Neural cell (in vitro differentiated cells): ENCODE data around the gene ORAI1.

ENCODE experiments used
- EZH2 ChIP-seq: fragments of 200-600, 300-800 bp; shearing (Covaris generic), sonication (generic); IDR thresholded peaks from 2 replicates; pipeline ENCODE4 v1.6.1; 2014; ENCODE audit warnings: antibody characterized with exemption, low read length, borderline replicate concordance, mild to moderate bottlenecking; ENCODE audit not compliant: insufficient read depth, poor library complexity, severe bottlenecking
- RAD21 ChIP-seq: fragments of 450-650 bp; conservative IDR thresholded peaks from 2 replicates; pipeline ENCODE4 v1.6.1; 2014; ENCODE audit warnings: antibody characterized with exemption, mild to moderate bottlenecking, moderate library complexity
- TAF1 ChIP-seq: IDR thresholded peaks from 2 replicates; pipeline ENCODE4 v1.6.1; 2012; ENCODE audit warnings: low read depth
- TF ChIP-seq, protein P1 (sequence below): fragments of 450-650 bp; IDR thresholded peaks from 2 replicates; pipeline ENCODE4 v1.5.1; 2014; ENCODE audit warnings: antibody characterized with exemption, mild to moderate bottlenecking, moderate library complexity; ENCODE audit not compliant: poor library complexity, severe bottlenecking

DNA sequence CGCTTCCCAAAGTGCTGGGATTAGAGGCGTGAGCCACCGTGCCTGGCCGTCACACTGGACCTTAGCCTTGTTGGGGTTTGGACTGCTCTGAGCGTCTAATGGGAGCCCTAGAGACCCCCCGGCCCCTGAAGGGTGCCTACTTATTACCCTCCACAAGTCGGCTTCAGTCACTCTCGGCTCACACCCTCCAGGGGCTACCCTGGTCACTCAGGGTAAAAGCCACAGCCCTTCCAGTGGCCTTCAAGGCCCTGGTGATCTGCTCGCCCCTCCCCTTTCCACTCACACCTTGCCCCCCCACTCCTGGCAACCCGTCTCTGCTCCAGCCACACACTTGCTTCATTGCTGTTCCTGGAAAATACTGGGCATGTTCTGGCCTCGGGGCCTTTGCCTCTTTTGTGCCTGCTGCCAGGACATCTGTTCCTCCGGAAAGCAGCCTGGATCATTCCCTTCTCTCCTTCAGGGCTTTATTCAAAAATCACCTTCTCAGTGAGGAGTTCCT lies 46.7 kb downstream of the ORAI1 start:
- TF ChIP-seq, protein P1, sequence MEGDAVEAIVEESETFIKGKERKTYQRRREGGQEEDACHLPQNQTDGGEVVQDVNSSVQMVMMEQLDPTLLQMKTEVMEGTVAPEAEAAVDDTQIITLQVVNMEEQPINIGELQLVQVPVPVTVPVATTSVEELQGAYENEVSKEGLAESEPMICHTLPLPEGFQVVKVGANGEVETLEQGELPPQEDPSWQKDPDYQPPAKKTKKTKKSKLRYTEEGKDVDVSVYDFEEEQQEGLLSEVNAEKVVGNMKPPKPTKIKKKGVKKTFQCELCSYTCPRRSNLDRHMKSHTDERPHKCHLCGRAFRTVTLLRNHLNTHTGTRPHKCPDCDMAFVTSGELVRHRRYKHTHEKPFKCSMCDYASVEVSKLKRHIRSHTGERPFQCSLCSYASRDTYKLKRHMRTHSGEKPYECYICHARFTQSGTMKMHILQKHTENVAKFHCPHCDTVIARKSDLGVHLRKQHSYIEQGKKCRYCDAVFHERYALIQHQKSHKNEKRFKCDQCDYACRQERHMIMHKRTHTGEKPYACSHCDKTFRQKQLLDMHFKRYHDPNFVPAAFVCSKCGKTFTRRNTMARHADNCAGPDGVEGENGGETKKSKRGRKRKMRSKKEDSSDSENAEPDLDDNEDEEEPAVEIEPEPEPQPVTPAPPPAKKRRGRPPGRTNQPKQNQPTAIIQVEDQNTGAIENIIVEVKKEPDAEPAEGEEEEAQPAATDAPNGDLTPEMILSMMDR, result no peak
- TF ChIP-seq TAF1, result no peak
- TF ChIP-seq RAD21, result no peak
- no peak for TF ChIP-seq EZH2
